K562 (cell line): ENCODE measurements around the gene HNF1B. TPM values are rescaled to one million over a fixed set of nuclear protein-coding genes. Genes with fewer than 3 reads are reported as not detected.

Source experiments
- ATAC-seq: fragments of 200-7000 bp; cut with Tn5 transposase; 3 replicates; pipeline ENCODE4 v1.9.1; 2020; ENCODE audit warnings: moderate library complexity
- BruUV-seq: library from RNA; stranded (reverse); fragments of 400-500 nt; replicated peaks from 2 replicates; lab custom pipeline; 2021; lab: Mats Ljungman, UMichigan
- CTCF ChIA-PET: fragments of 300-600 bp; formaldehyde crosslinking; extraction: SDS; loops from one replicate; lab custom pipeline; 2021; ENCODE audit warnings: low intra/inter-chr PET ratio; lab: Yijun Ruan, JAX
- POLR2A ChIA-PET: fragments of 300-600, 350-650 bp; sonication (Branson Sonifier 250); formaldehyde crosslinking; extraction: SDS; loops from one replicate; lab custom pipeline; 2021; ENCODE audit warnings: antibody characterized with exemption, inconsistent platforms; lab: Yijun Ruan, JAX
- DNase-seq, 4 experiments: peaks; one replicate each; pipeline versions ENCODE4 v3.0.0 to v3.0.0-alpha.2; 2011 to 2018; ENCODE audit warnings: low spot score in 3 of 4, mixed read lengths in 3 of 4; ENCODE audit errors: extremely low read depth in 1 of 4
- FAIRE-seq: peaks from 2 replicates; lab custom pipeline; 2011; peaks lifted over from hg19 to GRCh38; lab: Jason Lieb, UNC
- H2AFZ ChIP-seq: 2 replicates; pipeline ENCODE4 v1.6.0; 2011; ENCODE audit warnings: low read depth, low read length, control low read depth, inconsistent platforms
- H3K27ac ChIP-seq: fragments of 200-600 bp; 3 replicates; pipeline ENCODE4 v1.8.0; 2011; ENCODE audit warnings: low read depth, mild to moderate bottlenecking, control low read depth, inconsistent platforms, low read length, moderate library complexity, mixed read lengths; ENCODE audit errors: extremely low read depth
- H3K27me3 ChIP-seq, 2 experiments: fragments of 300-600 bp in 1 of 2; 2 replicates in 1 of 2; 3 replicates in 1 of 2; pipeline versions ENCODE4 v1.6.0 to v1.8.0; 2011; ENCODE audit warnings: inconsistent platforms in 2 of 2, low read length in 2 of 2, mild to moderate bottlenecking in 1 of 2, mixed read lengths in 1 of 2, moderate library complexity in 1 of 2; ENCODE audit not compliant: control insufficient read depth in 2 of 2, insufficient read depth in 2 of 2
- H3K36me3 ChIP-seq: fragments of 300-600 bp; 3 replicates; pipeline ENCODE4 v1.8.0; 2011; ENCODE audit warnings: mild to moderate bottlenecking, low read length, inconsistent platforms; ENCODE audit not compliant: control insufficient read depth, insufficient read depth
- H3K4me1 ChIP-seq, 2 experiments: fragments of 200-600 bp in 1 of 2; replicated peaks in 1 of 2; 2 replicates in 1 of 2; 3 replicates in 1 of 2; pipeline versions ENCODE4 v1.5.1 to v1.8.0; 2011; ENCODE audit warnings: inconsistent platforms in 2 of 2, low read length in 2 of 2, mild to moderate bottlenecking in 1 of 2, mixed read lengths in 1 of 2, moderate library complexity in 1 of 2; ENCODE audit not compliant: control insufficient read depth in 2 of 2, insufficient read depth in 2 of 2
- H3K4me2 ChIP-seq: 2 replicates; pipeline ENCODE4 v1.6.1; 2011; ENCODE audit warnings: low read length, control low read depth, inconsistent platforms, mixed read lengths; ENCODE audit not compliant: insufficient read depth
- H3K4me3 ChIP-seq: fragments of 200-600 bp; sonication (generic), shearing (Covaris generic); 2 replicates; pipeline ENCODE4 v1.5.1; 2016; ENCODE audit warnings: control low read depth, inconsistent platforms
- H3K79me2 ChIP-seq: fragments of 200-600 bp; 3 replicates; pipeline ENCODE4 v1.8.0; 2011; ENCODE audit warnings: low read length, inconsistent platforms; ENCODE audit not compliant: control insufficient read depth, insufficient read depth
- H3K9ac ChIP-seq, 2 experiments: 2 replicates each; pipeline versions ENCODE4 v1.6.0 to v1.6.1; 2011; ENCODE audit warnings: low read depth in 2 of 2, low read length in 2 of 2, control low read depth in 1 of 2, inconsistent platforms in 1 of 2, mild to moderate bottlenecking in 1 of 2, mixed read lengths in 1 of 2; ENCODE audit not compliant: insufficient read depth in 1 of 2
- H3K9me1 ChIP-seq: one replicate; pipeline ENCODE4 v1.6.0; 2011; ENCODE audit warnings: inconsistent platforms, mild to moderate bottlenecking, low read length, moderate library complexity; ENCODE audit not compliant: control insufficient read depth, insufficient read depth
- H3K9me3 ChIP-seq: replicated peaks from 2 replicates; pipeline ENCODE4 v1.5.1; 2011; ENCODE audit warnings: low read depth, low read length, inconsistent platforms; ENCODE audit not compliant: control insufficient read depth, insufficient read depth
- H4K20me1 ChIP-seq: replicated peaks from 2 replicates; pipeline ENCODE4 v1.6.1; 2011; ENCODE audit warnings: low read length, inconsistent platforms, mixed read lengths; ENCODE audit not compliant: control insufficient read depth, insufficient read depth
- GATAD2B ChIP-seq: fragments of 450-650 bp; IDR thresholded peaks from 2 replicates; pipeline ENCODE4 v1.6.1; 2017; ENCODE audit warnings: mild to moderate bottlenecking, borderline replicate concordance
- MTA2 ChIP-seq: fragments of 450-650 bp; IDR thresholded peaks from 2 replicates; pipeline ENCODE4 v1.6.1; 2016; ENCODE audit warnings: low read depth
- PTRF ChIP-seq: fragments of 450-650 bp; IDR thresholded peaks from 2 replicates; pipeline ENCODE4 v1.6.1; 2016; ENCODE audit warnings: mild to moderate bottlenecking, missing genetic modification characterization, missing compliant biosample characterization
- RREB1 ChIP-seq: fragments of 250-450 bp; sonication (Bioruptor Pico); IDR thresholded peaks from 2 replicates; pipeline ENCODE4 v1.4.0; 2020
- ZBTB40 ChIP-seq, 2 experiments: fragments of 450-650 bp in 1 of 2; sonication (generic) in 1 of 2; formaldehyde crosslinking in 1 of 2; IDR thresholded peaks; 2 replicates each; pipeline versions ENCODE4 v1.7.1 to v1.9.0; 2016 to 2022; ENCODE audit warnings: inconsistent platforms in 1 of 2, mild to moderate bottlenecking in 1 of 2, missing genetic modification reagents in 1 of 2
- in situ Hi-C: fragments of 300-500 bp; cut with MboI; formaldehyde crosslinking; loops from 4 replicates; pipeline ENCODE4 v1.15.0; 2018; ENCODE audit warnings: inconsistent platforms, mixed read lengths
- intact Hi-C: fragments of 100-400 bp; cut with micrococcal nuclease; formaldehyde crosslinking; loops from 2 replicates; pipeline ENCODE4 v1.14.2; 2022
- polyA plus RNA-seq, 8 experiments: library from polyadenylated mRNA; depleted of rRNA in 4 of 8; stranded (reverse) in 5 of 8; unstranded in 3 of 8; fragments of >200 nt; fragmentation: Nextera tagmentation in 2 of 8; fragmentation: Illumina TruSeq in 1 of 8; extraction: Ambion mirVana in 2 of 8; extraction: Trizol in 1 of 8; gene quantifications; 2 replicates each; pipeline versions ENCODE4 v1.2.1 to v1.2.3, GENCODE V29; 2011 to 2014; ENCODE audit warnings: inconsistent platforms in 1 of 8, missing spikeins in 1 of 8
- total RNA-seq, 7 experiments: library from RNA; depleted of rRNA in 6 of 7; stranded (reverse); fragments of >200 nt in 6 of 7; fragmentation: Illumina TruSeq in 2 of 7; extraction: Trizol in 2 of 7; gene quantifications; 2 replicates each; pipeline versions ENCODE4 v1.2.1 to v1.2.3, GENCODE V29; 2011 to 2021; ENCODE audit warnings: low replicate concordance in 1 of 7

Gene HNF1B
- total and polyA plus RNA-seq, 9 of the 15 experiments (the other 6 are each of a cell fraction or from before 2014, with no cell fraction given), result not detected

GRCh38 chr17:37637956-37638355, 106.9 kb downstream of the HNF1B start:
- no TSS peak for BruUV-seq
- no peaks in the 10 kb centered on the region; the same call in 1 of the 2 replicates for H4K20me1 ChIP-seq
- H3K36me3 ChIP-seq, result peaks cover 55% of the 10 kb centered on the region
- no peak for TF ChIP-seq MTA2
- no peak for TF ChIP-seq GATAD2B
- TF ChIP-seq PTRF (tag), result no peak
- TF ChIP-seq RREB1 (CRISPR knock-in tag), result no peak
- no peak for TF ChIP-seq ZBTB40 (IDR thresholded peaks at IDR 0.05)
- no peak for TF ChIP-seq ZBTB40 (CRISPR knock-in tag; IDR thresholded peaks at IDR 0.05)

More at GRCh38 chr17:37637956-37638355, 106.9 kb downstream of the HNF1B start:
- in situ Hi-C loops, result no loop called here
- no peaks in the 10 kb centered on the region for H3K9me1 ChIP-seq
- H3K4me1 ChIP-seq, result peaks cover 5 to 9% of the 10 kb centered on the region in 2 experiments; a peak in 4 of 5 replicates
- DNase-seq (no peak), FAIRE-seq (no peak), ATAC-seq (no peak)
- no peak overlapping the region for H3K4me3 ChIP-seq
- CTCF ChIA-PET, result no interaction called here
- no peak overlapping the region for H3K9ac ChIP-seq
- POLR2A ChIA-PET, result interaction anchor here (2.0 kb wide), 1 partner anchor 28 kb away, joined by 5 read pairs; the partner anchor contains the start of gene SYNRG
- no peak overlapping the region for H2AFZ ChIP-seq
- intact Hi-C loops, result no loop called here
- H3K27me3 ChIP-seq, result no peaks in the 10 kb centered on the region
- H3K27ac ChIP-seq, result no peak overlapping the region
- H3K79me2 ChIP-seq, result peaks cover 61% of the 10 kb centered on the region
- no peaks in the 10 kb centered on the region for H3K9me3 ChIP-seq
- H3K4me2 ChIP-seq, result no peak overlapping the region
